ENCODE data around the gene ZNF576. TPM values are rescaled to one million over a fixed set of nuclear protein-coding genes. Genes with fewer than 3 reads are reported as not detected.

The ZNF576 gene
- total and polyA plus RNA-seq, 2 experiments from 2014 or later = 12.5 to 14.6 TPM

GRCh38 chr19:43616306-43616705, 19.9 kb downstream of the ZNF576 start:
- H3K36me3 ChIP-seq = peaks cover 3% of the 10 kb centered on the region
- TF ChIP-seq, protein P1, sequence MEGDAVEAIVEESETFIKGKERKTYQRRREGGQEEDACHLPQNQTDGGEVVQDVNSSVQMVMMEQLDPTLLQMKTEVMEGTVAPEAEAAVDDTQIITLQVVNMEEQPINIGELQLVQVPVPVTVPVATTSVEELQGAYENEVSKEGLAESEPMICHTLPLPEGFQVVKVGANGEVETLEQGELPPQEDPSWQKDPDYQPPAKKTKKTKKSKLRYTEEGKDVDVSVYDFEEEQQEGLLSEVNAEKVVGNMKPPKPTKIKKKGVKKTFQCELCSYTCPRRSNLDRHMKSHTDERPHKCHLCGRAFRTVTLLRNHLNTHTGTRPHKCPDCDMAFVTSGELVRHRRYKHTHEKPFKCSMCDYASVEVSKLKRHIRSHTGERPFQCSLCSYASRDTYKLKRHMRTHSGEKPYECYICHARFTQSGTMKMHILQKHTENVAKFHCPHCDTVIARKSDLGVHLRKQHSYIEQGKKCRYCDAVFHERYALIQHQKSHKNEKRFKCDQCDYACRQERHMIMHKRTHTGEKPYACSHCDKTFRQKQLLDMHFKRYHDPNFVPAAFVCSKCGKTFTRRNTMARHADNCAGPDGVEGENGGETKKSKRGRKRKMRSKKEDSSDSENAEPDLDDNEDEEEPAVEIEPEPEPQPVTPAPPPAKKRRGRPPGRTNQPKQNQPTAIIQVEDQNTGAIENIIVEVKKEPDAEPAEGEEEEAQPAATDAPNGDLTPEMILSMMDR (IDR thresholded peaks at IDR 0.05; ENCODE audit: low read depth, low read length) = no peak
- peaks cover 4% of the 10 kb centered on the region for H3K4me1 ChIP-seq (ENCODE audit: low read depth)
- DNase-seq (ENCODE audit: low read depth in 1 of 2, low spot score in 1 of 2) = no peak
- H3K9me3 ChIP-seq (ENCODE audit: low read depth) = no peaks in the 10 kb centered on the region
- no peak overlapping the region for H3K4me3 ChIP-seq
- H3K27me3 ChIP-seq = no peaks in the 10 kb centered on the region
- peak overlapping the region; percentile 39 for H3K27ac ChIP-seq

GRCh38 chr19:43616954-43617353, 20.6 kb downstream of the ZNF576 start:
- TF ChIP-seq, protein P1 (IDR thresholded peaks at IDR 0.05; ENCODE audit: low read depth, low read length) = no peak
- no peak for DNase-seq (ENCODE audit: low read depth in 1 of 2, low spot score in 1 of 2)
- Histone ChIP-seq H3K4me1 (ENCODE audit: low read depth) (peaks cover 4% of the 10 kb centered on the region), H3K9me3 (ENCODE audit: low read depth) (no peaks in the 10 kb centered on the region), H3K36me3 (no peaks in the 10 kb centered on the region), H3K27me3 (no peaks in the 10 kb centered on the region), H3K4me3 (no peak overlapping the region), H3K27ac (no peak overlapping the region)

- Histone ChIP-seq H3K27me3 (no peaks in the 10 kb centered on the region), H3K9me3 (ENCODE audit: low read depth) (no peaks in the 10 kb centered on the region), H3K4me3 (peak overlapping the region; percentile 56), H3K4me1 (ENCODE audit: low read depth) (peaks cover 4% of the 10 kb centered on the region), H3K36me3 (peaks cover 3% of the 10 kb centered on the region), H3K27ac (peak overlapping the region; percentile 92)
- TF ChIP-seq, protein P1 (IDR thresholded peaks at IDR 0.05; ENCODE audit: low read depth, low read length) = no peak
- DNase-seq (ENCODE audit: low read depth in 1 of 2, low spot score in 1 of 2) = peak in 1 of 2 donors; percentile 47
Measured at GRCh38 chr19:43618921-43619261, 22.5 kb downstream of the ZNF576 start.

GRCh38 chr19:43619262-43620060, 23.1 kb downstream of the ZNF576 start, which contains the start of gene ZNF428:
ZNF428 (minus strand) TSS chr19:43619629; CDS start chr19:43614304, 5,325 bp downstream.
- H3K27me3 ChIP-seq = no peaks in the 10 kb centered on the region
- TF ChIP-seq, protein P1 (IDR thresholded peaks at IDR 0.05; ENCODE audit: low read depth, low read length) = peak; percentile 2
- H3K4me1 ChIP-seq (ENCODE audit: low read depth) = peaks cover 4% of the 10 kb centered on the region
- no peaks in the 10 kb centered on the region for H3K9me3 ChIP-seq (ENCODE audit: low read depth)
- peak within 1 kb of the TSS; percentile 92 for H3K27ac ChIP-seq
- H3K4me3 ChIP-seq = peak within 1 kb of the TSS; percentile 56
- peak; percentile 93 to 94 for DNase-seq (ENCODE audit: low read depth in 1 of 2, low spot score in 1 of 2)
- peaks cover 3% of the 10 kb centered on the region for H3K36me3 ChIP-seq

- Histone ChIP-seq H3K27ac (peak overlapping the region; percentile 92), H3K36me3 (peaks cover 3% of the 10 kb centered on the region), H3K4me1 (ENCODE audit: low read depth) (peaks cover 4% of the 10 kb centered on the region), H3K4me3 (peak overlapping the region; percentile 56), H3K27me3 (no peaks in the 10 kb centered on the region), H3K9me3 (ENCODE audit: low read depth) (no peaks in the 10 kb centered on the region)
- DNase-seq (ENCODE audit: low read depth in 1 of 2, low spot score in 1 of 2) = no peak
- TF ChIP-seq, protein P1 (IDR thresholded peaks at IDR 0.05; ENCODE audit: low read depth, low read length) = no peak
Measured at GRCh38 chr19:43620061-43621001, 23.9 kb downstream of the ZNF576 start.
